NCI-H345 treated with DMSO at 0.1 percent for 48 hours (cell line): ENCODE results near the gene ZDHHC8.

Source experiments
- DNase-seq: peaks from one replicate; lab custom pipeline; 2025; ENCODE audit not compliant: unreplicated experiment; lab: John Stamatoyannopoulos, UW

ZDHHC8 gene

DNA sequence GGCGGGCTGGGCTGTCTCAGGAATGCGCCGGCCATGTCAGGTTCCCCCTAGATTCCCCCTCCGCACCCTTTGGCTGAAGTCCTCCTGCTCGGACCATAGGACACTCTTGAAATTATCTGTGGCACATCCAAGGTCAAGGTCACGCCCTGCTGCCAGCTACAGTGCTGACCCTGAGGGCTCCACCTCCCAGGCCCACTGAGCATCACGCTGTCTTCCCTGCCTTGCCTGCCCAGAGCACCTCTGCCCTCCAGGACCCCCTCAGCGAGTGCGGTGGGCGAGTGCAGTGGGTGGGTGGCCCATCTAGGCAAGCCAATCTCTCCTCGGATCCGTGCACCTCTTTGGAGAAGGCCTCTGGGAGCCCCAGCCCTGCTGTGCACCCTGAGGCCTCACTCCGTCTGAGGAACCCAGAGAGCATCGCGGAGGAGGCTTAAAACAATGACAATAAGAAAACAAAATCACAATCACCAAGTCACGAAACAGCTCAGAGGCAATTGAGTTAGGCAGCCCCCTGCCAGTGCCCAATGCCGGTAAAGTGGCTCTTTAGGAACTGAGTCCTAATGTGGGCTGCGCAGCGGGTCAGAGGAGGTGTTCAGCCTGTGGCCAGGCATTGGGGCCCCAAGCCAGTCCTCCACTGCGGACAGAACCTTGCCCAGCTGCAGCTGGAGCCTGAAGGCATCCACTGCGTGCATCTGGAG is 45.8 kb downstream of the ZDHHC8 start:
- DNase-seq: no peak

DNA sequence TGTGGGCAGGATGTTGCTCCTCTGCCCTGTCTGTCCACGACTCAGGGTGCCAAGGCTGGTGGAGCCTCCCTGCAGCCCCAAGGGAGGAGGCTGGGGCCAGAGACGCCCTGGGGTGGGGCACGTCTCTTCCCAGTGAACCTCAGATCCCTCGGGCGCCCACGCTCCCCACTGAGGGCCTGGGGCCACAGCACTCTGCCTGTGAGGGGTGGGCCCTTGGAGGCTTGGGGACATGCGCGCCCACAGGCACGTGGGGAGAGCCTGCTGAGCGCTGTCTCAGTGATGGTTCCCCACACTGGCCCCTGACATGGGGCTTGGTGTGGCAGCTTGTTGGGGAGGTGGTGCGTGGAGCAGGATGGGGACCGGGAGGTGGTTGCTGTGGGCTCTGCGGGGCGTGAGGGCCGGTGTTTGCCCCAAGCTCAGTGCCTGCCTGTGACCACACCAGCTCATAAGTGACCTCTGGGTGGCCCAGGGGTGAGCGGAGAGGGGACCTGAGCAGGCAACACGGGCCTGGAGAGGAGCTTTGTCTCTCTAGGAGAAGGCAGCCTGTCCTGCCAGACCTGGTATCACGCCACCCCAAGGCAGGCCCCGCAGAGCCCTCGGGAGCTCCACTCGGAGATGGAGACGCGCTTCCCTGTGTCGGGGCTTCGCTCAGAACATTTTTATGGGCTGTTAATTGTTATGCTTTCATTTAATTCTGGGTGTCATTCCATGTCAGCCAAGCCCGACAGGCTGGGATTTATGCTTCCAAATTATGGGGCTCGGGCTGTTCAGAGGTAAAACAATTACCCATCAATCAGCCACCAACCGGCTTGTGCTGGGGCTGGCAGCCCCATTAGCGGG is 46.7 kb downstream of the ZDHHC8 start:
- DNase-seq: no peak

DNA sequence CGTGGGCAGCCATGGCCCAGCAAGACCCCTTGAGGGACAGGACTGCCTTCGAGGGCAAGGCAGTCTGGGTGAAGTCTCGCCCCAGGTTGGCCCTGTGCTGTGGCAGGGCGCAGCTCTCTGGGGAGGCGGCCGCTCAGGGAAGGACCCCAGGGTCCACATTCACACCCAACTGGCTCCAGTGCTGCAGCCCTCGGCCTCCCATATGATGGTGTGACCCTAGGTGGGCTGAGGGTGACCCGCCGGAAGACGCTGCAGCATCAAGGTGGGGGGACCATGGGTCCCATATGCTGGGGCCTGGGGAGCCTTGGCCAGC is 47.3 kb downstream of the ZDHHC8 start:
- no peak for DNase-seq

DNA sequence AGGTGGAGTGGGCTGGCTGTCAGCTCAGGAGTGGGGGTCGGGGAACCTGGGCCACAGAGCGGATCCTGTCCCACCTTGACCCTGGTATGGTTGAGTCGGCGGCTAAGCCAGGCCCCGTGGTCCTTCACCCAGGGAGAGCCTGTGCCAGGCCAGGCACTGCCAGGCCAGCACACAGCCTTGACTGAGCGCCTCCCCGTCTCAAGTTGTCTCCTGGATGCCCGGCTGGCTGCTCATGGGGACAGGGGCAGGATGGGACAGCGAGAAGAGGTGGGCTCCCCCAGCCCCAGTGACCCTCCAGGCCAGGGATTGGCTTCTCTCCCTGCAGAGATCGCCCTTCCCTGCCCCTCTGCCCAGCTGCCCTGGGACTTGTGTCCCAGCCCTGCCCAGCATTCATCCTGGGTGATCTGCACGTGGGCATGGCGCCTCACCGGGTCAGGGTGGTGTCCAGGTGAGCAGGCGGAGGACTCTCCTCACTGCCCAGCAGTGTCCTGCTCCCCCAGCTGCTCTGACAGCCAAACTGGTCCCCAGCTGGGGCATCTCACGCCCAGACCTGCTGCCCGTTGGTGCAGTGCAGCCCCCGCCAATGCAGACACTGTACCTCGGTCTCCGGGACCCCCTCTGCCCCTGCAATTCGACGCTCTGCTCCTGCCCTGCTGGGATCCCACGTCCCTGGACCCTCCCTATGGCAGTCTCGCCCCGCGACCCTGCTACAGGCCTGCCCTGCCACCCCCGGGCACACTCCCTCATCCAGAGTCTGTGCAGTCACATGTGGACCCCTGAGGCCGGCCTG is 48.0 kb downstream of the ZDHHC8 start:
- no peak for DNase-seq

DNA sequence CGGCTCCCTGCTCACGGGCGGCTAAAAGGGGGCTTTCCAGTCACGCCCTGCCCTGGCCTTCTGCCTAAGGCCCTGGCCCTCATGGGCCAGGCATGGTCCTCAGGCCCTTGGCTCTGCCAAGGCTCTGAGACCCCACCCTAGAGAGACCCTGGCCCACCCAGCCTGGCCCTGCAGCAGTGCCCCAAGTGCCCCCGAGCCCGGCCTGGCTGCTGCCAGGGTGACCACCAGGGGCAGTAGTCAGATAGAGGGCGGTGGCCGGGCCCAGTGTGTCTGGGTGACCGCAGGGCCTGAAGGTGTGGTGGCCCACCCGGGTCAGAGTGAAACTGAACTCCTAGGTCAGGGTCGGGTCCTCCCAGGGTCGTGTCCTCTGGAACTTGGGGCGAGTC is 48.6 kb downstream of the ZDHHC8 start:
- DNase-seq: no peak

DNA sequence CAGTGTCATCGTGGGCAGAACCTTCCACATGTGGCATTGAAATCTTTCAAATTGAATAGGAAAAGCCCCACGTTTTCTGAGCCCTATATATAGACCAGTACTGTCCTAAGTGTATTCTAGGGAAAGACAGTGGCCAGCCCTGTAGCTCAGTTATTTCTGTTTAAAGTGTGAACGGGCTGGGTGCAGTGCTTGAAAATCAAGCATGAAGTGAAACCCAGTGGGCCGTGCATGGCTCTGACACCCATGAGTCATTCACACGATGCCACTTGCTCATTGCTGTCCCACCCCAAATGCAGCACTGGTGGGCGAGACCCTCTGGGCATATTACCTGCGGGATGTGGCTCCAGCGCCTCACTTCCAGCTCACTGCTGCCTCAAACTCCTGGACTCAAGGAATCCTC is 49.0 kb downstream of the ZDHHC8 start:
- no peak for DNase-seq

DNA sequence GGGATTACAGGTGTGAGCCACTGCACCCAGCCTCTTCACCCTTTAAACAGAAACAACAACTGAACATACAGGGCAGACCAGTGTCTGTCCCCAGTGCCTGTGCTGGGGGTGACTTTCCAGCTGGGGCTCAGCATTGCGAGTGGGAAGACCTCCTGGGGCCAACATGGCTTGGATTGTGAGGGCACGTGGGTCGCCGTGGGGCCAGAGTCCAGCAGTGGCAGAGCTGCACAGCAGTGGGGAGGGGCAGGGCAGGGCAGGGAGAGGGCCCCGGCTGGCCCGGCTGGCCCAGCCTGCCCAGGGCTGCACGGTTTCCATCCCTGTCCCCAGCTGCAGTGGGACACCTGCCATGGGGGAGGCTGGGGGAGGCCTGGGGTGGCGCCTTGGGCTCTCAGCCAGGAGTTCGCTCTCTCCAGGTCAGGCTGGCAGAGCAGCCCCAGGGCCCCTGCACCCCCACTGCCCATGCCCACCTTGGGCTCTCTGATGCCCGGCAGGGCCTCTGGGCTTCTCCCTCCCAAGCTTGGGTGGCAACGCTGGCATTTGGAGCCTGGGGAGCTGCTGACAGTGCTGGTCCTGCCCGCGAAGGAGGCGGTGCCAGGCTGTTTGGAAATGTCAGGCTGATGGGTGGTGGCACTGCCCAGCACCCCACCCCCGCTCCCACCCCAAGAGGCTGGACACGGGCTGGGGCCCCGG is 49.7 kb downstream of the ZDHHC8 start:
- DNase-seq: no peak

DNA sequence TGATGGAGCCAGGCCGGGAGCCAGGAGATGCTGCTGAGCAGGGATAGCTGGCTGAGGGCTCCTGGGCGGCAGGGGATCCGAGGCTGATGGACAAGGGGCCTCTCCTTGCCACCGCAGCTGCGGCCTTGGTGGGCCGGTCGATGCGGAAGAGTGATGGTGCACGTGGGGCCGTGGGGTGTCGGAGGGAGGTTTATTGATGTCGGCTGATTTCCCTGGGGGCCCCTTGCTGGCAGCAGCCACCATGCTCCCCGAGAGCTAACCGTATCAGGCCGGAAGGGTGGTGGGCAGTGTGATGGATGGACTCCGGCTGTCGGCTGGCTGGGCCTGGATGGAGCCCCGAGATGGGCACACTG is 50.3 kb downstream of the ZDHHC8 start:
- DNase-seq: no peak

DNA sequence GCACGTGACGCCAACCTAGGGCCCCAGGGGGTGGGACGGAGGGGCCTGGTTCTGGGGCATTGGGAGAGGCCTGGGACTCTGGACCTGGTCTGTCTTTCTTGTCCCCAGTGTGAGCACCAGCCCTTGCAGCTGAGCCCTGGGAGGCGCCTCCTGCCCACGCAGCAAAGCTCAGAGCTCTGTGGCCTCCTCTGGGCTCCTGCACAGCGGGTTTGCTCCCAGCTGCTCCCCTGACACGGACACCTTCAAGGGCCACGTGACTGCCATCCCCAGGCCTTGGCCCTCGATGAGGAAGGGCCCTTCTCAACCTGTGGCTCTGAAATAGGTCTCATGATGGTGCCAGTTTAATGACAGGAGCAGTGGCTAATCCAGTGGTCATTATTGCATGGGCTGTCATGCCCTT is 50.8 kb downstream of the ZDHHC8 start:
- no peak for DNase-seq

DNA sequence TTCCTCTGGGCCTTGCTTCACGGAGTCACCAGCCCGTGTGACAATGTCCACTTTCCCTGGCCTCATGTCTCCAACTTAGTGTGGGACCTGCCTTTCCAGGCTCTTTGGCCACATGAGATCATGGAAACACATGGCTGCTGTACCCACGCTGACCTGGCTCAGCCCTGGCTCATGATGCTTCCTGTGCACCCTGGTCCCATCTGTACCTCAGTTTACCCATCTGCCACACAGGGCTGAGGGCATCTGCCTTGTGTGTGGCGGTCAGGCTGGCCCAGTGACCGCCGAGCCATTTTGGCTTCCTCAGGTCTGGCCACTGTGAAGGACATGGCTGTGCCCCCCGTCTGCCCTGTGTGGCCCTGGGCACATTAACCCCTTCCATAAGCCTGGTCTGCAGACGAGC is 51.5 kb downstream of the ZDHHC8 start:
- no peak for DNase-seq

DNA sequence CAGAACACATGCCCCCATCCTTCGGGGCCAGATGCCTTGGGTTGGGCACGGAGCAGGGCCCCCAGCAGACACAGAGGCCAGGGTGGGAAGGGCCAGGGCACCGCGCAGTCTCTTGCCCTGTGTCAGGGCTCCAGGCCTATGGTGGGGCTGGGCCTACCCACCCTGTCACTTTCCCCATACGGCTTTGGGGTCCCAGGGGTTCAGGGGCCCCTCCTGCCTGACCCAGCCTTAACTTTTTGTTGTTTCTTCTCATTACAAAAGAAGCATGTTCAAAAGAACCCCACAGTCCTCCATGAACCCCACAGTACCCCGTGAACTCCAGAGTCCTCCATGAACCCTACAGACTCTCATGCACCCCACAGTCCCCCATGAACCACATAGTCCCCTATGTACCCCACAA is 52.2 kb downstream of the ZDHHC8 start:
- no peak for DNase-seq

DNA sequence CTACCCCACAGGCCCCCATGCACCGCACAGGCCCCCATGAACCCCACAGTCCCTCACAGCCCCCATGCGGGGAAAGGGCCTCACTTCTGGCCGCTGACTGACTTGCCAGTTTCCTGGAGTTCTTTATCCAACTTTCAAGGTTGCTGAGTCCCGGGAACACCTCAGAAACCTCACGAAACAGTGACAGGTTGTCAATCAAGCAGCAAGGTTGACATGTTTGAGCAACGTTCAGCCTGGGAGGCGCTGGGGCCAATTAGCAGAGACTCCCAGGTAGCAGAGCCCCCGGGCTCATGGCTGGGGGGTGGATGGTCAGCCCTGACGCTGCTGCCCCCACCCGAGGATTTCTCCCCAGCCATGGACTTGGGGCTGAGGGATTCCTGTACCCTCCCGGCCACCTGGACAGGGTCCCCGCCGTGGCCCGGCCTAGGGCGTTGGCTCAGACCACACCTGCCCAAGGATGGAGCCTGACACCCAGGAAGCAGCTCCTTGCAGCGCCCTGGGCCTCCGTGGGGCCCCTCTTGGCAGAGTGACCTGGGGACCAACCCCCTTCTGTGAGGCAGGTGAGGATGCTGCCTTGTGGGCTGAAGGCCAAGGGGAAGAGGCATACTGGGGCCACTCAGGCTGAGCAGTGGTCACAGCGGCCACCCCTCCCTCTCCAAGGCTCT is 53.0 kb downstream of the ZDHHC8 start:
- no peak for DNase-seq

DNA sequence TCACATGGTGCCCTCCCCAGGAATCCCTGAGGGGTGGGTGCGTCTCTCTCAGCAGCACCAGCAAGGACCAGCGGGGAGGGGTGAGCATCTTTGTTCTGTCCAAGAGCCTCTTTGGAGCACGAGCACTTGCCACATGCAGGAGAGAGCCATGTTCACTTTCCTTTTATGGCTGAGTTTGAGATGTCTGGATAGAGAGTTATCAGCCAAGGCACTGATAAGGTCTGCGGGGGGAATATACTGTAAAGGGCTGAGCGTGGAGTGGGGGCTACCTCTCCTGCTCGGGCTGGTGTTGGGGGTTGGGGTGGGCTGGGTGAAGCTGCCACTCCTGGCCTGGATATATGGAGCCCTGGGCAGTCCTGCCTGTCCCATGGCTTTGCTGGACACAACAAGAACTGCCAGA is 54.1 kb downstream of the ZDHHC8 start:
- DNase-seq: no peak

DNA sequence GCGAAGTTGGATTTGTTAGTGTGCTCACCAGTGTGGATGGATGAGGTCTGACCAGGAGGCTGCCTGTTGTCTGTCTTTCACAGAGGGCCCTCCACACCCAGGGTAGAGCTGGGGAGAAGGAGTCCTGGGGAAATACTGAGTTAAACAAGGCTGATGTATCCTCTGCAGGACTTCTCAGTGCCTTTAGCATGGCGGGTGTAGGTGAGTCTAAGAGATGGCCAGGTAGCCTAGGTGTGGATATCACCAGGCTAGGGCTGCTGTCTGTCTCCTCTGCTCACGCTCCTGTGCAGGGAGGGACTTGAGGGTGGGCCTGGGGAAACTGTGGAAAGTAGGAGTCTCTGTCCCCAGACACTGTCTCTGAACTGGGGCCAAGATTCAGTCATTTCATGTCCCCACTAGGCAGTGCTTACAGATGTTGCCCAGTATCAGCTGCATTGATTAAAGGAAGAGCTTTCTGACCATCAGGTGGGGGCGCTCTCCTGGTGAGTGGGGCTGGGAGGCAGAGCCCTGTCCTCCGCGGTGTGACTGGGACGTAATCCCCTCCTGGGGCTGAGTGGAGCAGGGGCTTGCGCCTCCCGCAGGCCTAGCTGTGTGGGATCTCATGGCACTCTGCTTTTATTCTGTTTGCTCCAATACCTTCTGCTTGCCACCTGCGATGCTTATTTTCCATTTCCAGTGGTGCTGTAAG is 54.7 kb downstream of the ZDHHC8 start:
- no peak for DNase-seq

DNA sequence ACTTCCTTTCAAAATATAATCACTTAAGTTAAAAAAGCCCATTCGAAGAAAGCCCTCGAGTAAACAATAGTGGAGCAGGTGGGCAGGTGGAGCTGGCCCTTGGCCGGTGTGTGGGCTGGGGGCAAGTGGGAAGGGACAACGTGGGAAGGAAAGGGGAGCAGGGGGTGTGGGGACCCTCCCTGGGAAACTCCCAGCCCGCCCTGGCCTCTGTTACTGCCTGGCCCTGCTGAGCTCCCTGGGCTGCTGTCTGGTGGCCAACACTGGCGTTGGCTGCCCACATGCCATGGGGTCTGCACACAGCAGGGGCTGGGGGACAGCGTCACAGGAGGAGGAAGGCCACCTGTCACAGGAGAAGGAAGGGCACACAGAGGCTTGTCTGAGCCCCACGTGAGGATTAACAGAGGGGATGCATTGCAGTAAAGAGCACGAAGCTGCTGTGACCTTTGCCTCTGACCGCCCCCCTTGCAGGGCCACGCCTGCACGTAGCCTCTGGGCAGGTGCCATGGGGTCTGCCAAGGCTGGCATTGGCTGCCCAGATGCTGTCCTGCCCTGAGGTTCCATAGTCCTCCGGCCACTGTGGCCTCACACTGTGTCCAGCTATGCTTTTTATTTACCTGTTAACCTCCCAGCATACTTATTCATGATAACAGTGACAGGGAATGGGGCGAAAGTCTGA is 55.4 kb downstream of the ZDHHC8 start:
- DNase-seq: no peak

DNA sequence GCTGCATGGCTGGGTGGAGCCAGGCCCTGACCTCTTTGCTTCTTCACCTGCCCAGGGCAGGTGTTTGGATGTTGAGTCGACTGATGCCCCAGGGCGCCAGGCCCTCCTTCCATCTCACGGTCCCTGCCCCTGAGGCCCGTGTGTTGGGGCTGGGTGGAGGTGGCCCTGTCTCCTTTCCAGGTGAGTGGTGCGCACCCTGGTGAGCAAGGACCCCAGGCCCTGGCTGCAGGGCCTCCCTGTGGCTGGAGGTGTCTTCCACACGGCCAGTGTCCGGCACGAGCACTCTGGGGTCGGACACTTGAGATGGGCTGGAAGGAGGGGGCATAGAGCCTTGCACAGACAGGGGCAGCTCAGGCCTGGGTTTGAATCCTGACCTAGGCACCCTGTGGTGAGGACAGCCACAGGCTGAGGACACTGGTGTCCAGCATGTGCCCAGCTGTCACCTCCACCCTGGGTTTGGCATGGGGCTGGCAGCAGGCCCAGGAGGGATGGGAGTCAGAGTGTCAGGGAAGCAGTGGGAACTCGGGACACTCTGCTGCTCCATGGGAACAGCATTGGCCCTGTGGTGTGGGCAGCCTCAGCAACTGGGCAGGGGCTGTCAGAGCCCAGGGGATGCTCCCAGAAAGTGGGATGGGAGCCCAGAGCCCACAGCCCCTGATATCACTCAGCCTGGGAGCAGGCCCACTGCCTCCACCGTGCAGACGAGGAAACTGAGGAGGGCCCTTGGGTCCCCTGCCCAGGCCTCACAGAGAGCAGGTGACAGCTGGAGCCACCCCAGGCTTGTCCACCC is 56.4 kb downstream of the ZDHHC8 start:
- no peak for DNase-seq

DNA sequence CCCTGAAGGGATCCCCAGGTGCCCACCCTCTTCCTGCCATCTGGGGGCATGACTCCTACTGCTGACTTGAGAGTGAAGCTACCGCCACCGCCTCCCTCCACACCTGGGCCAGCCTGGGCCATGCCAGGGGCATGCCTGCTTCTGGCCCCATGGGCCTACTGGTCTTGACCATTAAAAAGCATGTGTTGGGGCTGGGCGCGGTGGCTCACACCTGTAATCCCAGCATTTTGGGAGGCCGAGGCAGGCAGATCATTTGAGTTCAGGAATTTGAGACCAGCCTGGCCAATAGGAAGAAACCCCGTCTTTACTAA is 56.9 kb downstream of the ZDHHC8 start:
- DNase-seq: no peak

DNA sequence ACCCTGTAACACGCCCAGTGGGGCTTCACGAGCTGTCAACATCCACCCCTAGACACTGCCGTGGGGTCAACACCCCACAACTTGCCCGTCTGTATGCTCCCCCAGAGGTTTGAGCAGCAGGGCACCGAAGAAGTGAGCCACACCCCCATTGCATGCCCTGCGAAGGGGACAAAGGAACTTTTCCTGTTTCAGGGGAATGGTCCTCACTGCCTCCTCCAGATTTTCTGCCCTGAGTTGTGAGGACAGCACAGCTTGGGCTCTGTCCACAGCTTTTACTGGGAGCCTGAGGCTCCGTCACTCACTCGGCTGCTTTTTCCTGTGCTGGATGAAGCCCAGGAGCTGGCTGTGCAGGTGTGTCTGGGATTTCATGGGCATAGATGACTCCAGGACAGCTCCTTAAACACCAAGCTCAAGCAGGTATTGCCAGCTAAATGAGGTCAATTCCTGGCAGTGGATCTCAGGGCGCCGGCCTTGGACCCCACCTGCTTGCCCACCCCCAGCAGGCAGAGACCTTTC is 59.5 kb downstream of the ZDHHC8 start:
- DNase-seq: no peak

DNA sequence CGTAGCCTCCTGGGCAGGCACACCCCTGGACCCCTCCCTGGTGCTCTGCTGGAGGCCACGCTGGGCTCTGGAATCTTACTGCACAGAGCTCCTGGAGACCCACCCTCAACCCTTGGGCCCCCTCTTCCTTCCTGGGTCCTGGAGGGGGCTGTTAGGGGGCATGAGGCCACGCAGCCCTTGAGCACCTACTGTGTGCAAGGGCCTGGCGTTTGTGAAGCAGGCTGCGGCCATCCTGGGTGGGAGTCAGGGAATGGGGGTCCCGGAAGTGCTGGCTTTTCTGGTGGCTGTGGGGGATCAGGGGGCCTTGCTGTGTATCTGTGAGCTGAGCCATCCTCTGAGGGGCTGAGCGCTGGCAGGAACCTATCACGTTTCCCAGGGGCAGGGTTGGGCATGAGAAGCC is 60.2 kb downstream of the ZDHHC8 start:
- DNase-seq: no peak
